Measurements from ENCODE around the gene SIGMAR1. TPM values are rescaled to one million over a fixed set of nuclear protein-coding genes. Genes with fewer than 3 reads are reported as not detected.

SIGMAR1 gene
- total RNA-seq, 1 experiment from 2014 or later, result 165 TPM

GRCh38 chr9:34627716-34628655, 9.6 kb downstream of the SIGMAR1 start:
- H3K36me3 ChIP-seq (ENCODE audit: insufficient read depth, low read length, poor library complexity, severe bottlenecking), result no peaks in the 10 kb centered on the region
- ChIA-PET POLR2A (ENCODE audit: low non-redundant PET) (no interaction called here), CTCF (no interaction called here)
- intact Hi-C loops (cut with micrococcal nuclease; ENCODE audit: unreplicated experiment), result no loop called here
- no TSS peak for BruUV-seq (replicated peaks)
- H3K4me1 ChIP-seq (ENCODE audit: insufficient read depth, low read length, poor library complexity, severe bottlenecking), result peaks cover 7% of the 10 kb centered on the region
- H3K9me3 ChIP-seq (ENCODE audit: low read depth, low read length, poor library complexity, severe bottlenecking), result no peaks in the 10 kb centered on the region
- no peak overlapping the region for H3K4me3 ChIP-seq (ENCODE audit: low read depth, low read length, poor library complexity, severe bottlenecking)
- no peak for TF ChIP-seq CTCF (conservative IDR thresholded peaks at IDR 0.05; ENCODE audit: low read depth, low read length)
- peak; percentile 87 for TF ChIP-seq EZH2 (IDR thresholded peaks at IDR 0.05; ENCODE audit: borderline replicate concordance, low read depth, low read length, poor library complexity, severe bottlenecking)
- H3K27me3 ChIP-seq (replicated peaks; ENCODE audit: insufficient read depth, low read depth, low read length, poor library complexity), result peaks cover 74% of the 10 kb centered on the region
- DNase-seq (ENCODE audit: low spot score), result no peak
- H3K27ac ChIP-seq (ENCODE audit: low read depth, low read length, poor library complexity, severe bottlenecking), result no peak overlapping the region

GRCh38 chr9:34625186-34625486, 12.5 kb downstream of the SIGMAR1 start:
- DNase-seq (ENCODE audit: low spot score), result no peak
- BruUV-seq (replicated peaks), result no TSS peak
- no peaks in the 10 kb centered on the region for H3K36me3 ChIP-seq (ENCODE audit: insufficient read depth, low read length, poor library complexity, severe bottlenecking)
- H3K4me1 ChIP-seq (ENCODE audit: insufficient read depth, low read length, poor library complexity, severe bottlenecking), result peaks cover 7% of the 10 kb centered on the region
- peaks cover 64% of the 10 kb centered on the region for H3K27me3 ChIP-seq (replicated peaks; ENCODE audit: insufficient read depth, low read depth, low read length, poor library complexity)
- TF ChIP-seq EZH2 (IDR thresholded peaks at IDR 0.05; ENCODE audit: borderline replicate concordance, low read depth, low read length, poor library complexity, severe bottlenecking) (no peak), CTCF (conservative IDR thresholded peaks at IDR 0.05; ENCODE audit: low read depth, low read length) (no peak)
- H3K9me3 ChIP-seq (ENCODE audit: low read depth, low read length, poor library complexity, severe bottlenecking), result no peaks in the 10 kb centered on the region
- H3K4me3 ChIP-seq (ENCODE audit: low read depth, low read length, poor library complexity, severe bottlenecking), result no peak overlapping the region
- no peak overlapping the region for H3K27ac ChIP-seq (ENCODE audit: low read depth, low read length, poor library complexity, severe bottlenecking)
- CTCF ChIA-PET, result interaction anchor here (1.9 kb wide), 1 partner anchor 9 kb away, joined by 4 read pairs; no protein-coding TSS in a partner anchor
- intact Hi-C loops (cut with micrococcal nuclease; ENCODE audit: unreplicated experiment), result no loop called here
- POLR2A ChIA-PET (ENCODE audit: low non-redundant PET), result no interaction called here

DNA sequence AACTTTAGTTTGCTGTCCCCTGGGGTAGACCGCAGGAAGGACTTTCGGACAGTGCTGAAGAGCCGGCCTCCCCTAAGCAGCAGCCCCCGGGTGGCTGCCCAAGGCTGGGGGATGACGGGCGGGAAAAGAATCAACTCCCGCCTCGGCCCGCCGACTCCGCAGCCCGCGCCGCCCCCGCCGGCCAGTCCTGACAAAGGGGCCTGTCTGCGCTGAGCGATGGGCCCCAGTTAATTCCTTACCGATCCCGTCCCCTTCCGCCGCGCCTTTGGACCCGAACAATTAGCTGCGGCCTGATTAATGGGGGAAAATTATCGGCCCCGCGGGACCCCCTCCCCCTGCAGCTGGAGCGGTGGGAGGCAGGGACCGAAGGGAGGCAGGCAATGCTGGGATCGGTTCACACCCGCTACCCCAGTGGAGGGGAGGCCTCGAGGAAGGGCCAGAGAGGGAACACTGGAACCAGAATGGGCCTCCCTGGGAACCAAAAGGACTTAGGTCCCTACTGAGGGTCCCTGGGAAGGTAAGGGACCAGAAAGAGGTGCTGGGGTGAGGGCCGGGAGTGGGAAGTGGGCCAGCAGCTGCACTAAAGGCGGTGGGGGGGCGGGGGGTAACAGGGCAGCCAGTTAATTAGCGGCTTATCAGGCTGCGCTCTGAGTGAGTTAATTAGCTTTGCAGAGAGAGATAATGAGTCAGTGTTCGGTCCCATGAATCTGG, 13.0 kb downstream of the SIGMAR1 start:
- H3K27ac ChIP-seq (ENCODE audit: low read depth, low read length, poor library complexity, severe bottlenecking), result no peak overlapping the region
- peaks cover 8% of the 10 kb centered on the region for H3K4me1 ChIP-seq (ENCODE audit: insufficient read depth, low read length, poor library complexity, severe bottlenecking)
- peaks cover 59% of the 10 kb centered on the region for H3K27me3 ChIP-seq (replicated peaks; ENCODE audit: insufficient read depth, low read depth, low read length, poor library complexity)
- no peaks in the 10 kb centered on the region for H3K36me3 ChIP-seq (ENCODE audit: insufficient read depth, low read length, poor library complexity, severe bottlenecking)
- H3K9me3 ChIP-seq (ENCODE audit: low read depth, low read length, poor library complexity, severe bottlenecking), result no peaks in the 10 kb centered on the region
- POLR2A ChIA-PET (ENCODE audit: low non-redundant PET), result no interaction called here
- DNase-seq (ENCODE audit: low spot score), result no peak
- H3K4me3 ChIP-seq (ENCODE audit: low read depth, low read length, poor library complexity, severe bottlenecking), result no peak overlapping the region
- TF ChIP-seq CTCF (conservative IDR thresholded peaks at IDR 0.05; ENCODE audit: low read depth, low read length) (no peak), EZH2 (IDR thresholded peaks at IDR 0.05; ENCODE audit: borderline replicate concordance, low read depth, low read length, poor library complexity, severe bottlenecking) (peak; percentile 46)
- intact Hi-C loops (cut with micrococcal nuclease; ENCODE audit: unreplicated experiment), result no loop called here
- BruUV-seq (replicated peaks), result no TSS peak
- CTCF ChIA-PET, result interaction anchor here (1.9 kb wide), 1 partner anchor 9 kb away, joined by 4 read pairs; no protein-coding TSS in a partner anchor
